Lower leg skin (tissue), 3 donors: ENCODE measurements around the gene CMTM6.

ENCODE experiments used
- CTCF ChIP-seq, 3 donors: fragments of 450-650 bp; IDR thresholded peaks; one replicate each; pipeline ENCODE4 v1.5.1; 2016; ENCODE audit warnings: antibody characterized with exemption in 3 of 3, mild to moderate bottlenecking in 3 of 3, moderate library complexity in 2 of 3
- POLR2A ChIP-seq, 2 donors: fragments of 450-650 bp; IDR thresholded peaks; one replicate each; pipeline ENCODE4 v1.6.1; 2016 to 2017; ENCODE audit warnings: antibody characterized with exemption in 2 of 2, mild to moderate bottlenecking in 1 of 2, moderate library complexity in 1 of 2

GRCh38 chr3:32542807-32543206, 40.2 kb upstream of the CMTM6 start:
- no peak for TF ChIP-seq CTCF (IDR thresholded peaks at IDR 0.05)
- TF ChIP-seq POLR2A (IDR thresholded peaks at IDR 0.05), result no peak
